GM12892 (cell line): ENCODE measurements around the gene ALDH3B1.

ENCODE experiments used
- POLR2AphosphoS5 ChIP-seq: IDR thresholded peaks from 2 replicates; pipeline ENCODE4 v1.6.1; 2011; ENCODE audit warnings: low read depth, low read length, control low read depth
- TAF1 ChIP-seq: IDR thresholded peaks from 2 replicates; pipeline ENCODE4 v1.6.1; 2011; ENCODE audit warnings: low read depth, mild to moderate bottlenecking, control low read depth, low read length, borderline replicate concordance

- TF ChIP-seq POLR2AphosphoS5 (no peak), TAF1 (no peak)
Measured at GRCh38 chr11:68006606-68007166, 3.4 kb upstream of the ALDH3B1 start.
